Lower leg skin (tissue), 3 donors: ENCODE measurements around the gene PCCA.

Source experiments
- POLR2A ChIP-seq, 2 donors: fragments of 450-650 bp; IDR thresholded peaks; one replicate each; pipeline ENCODE4 v1.6.1; 2016 to 2017; ENCODE audit warnings: antibody characterized with exemption in 2 of 2, mild to moderate bottlenecking in 1 of 2, moderate library complexity in 1 of 2
- TF ChIP-seq, protein P1 (sequence below), 3 donors: fragments of 450-650 bp; IDR thresholded peaks; one replicate each; pipeline ENCODE4 v1.5.1; 2016; ENCODE audit warnings: antibody characterized with exemption in 3 of 3, mild to moderate bottlenecking in 3 of 3, moderate library complexity in 2 of 3

DNA sequence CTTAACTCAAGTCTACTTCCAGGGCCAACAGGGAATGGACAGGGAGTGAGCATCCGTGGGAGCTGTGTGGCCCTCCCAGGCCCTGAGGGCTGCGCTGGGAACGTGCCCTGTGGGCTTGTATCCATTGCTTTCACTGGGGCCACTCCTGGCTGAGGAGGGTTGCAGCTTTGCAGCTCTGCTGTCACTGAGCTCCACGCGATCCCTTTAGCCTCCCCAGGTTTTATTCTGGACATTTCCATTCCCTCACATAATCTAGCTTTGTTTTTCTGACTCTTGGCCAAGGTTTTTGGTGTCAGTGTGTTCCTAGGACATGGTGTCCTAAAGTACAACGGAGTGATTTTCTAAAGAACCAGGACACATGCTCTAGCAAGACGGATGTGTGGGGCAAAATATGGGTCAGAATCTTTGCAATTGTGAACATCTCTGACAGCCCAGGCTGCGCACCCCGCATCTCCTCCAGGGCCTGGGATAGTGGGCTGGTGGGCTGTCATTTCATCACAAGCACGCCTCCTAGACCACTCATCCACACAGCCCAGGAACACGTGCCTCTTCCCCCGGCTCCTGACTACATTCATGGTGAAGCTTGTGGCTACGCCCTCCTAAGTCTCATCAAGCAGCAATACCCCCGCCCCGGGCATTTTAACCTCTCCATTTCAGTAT lies 471.7 kb downstream of the PCCA start:
- TF ChIP-seq, protein P1, sequence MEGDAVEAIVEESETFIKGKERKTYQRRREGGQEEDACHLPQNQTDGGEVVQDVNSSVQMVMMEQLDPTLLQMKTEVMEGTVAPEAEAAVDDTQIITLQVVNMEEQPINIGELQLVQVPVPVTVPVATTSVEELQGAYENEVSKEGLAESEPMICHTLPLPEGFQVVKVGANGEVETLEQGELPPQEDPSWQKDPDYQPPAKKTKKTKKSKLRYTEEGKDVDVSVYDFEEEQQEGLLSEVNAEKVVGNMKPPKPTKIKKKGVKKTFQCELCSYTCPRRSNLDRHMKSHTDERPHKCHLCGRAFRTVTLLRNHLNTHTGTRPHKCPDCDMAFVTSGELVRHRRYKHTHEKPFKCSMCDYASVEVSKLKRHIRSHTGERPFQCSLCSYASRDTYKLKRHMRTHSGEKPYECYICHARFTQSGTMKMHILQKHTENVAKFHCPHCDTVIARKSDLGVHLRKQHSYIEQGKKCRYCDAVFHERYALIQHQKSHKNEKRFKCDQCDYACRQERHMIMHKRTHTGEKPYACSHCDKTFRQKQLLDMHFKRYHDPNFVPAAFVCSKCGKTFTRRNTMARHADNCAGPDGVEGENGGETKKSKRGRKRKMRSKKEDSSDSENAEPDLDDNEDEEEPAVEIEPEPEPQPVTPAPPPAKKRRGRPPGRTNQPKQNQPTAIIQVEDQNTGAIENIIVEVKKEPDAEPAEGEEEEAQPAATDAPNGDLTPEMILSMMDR (IDR thresholded peaks at IDR 0.05): no peak
- TF ChIP-seq POLR2A (IDR thresholded peaks at IDR 0.05): no peak
